H1 (cell line): ENCODE data around the gene ZNF860. TPM values are rescaled to one million over a fixed set of nuclear protein-coding genes. Genes with fewer than 3 reads are reported as not detected.

Experiments
- CTCF ChIA-PET: fragments of 300-600 bp; sonication (Branson Sonifier 250); formaldehyde crosslinking; loops from one replicate; lab custom pipeline; 2021; ENCODE audit not compliant: partially characterized antibody; lab: Charles Lee
- POLR2A ChIA-PET: fragments of 300-600 bp; sonication (Branson Sonifier 250); formaldehyde crosslinking; loops from one replicate; lab custom pipeline; 2021; ENCODE audit warnings: inconsistent platforms; ENCODE audit not compliant: partially characterized antibody; lab: Charles Lee
- DNase-seq, 2 experiments: peaks; one replicate each; pipeline versions ENCODE4 v3.0.0 to v3.0.0-alpha.2; 2010 to 2022; ENCODE audit warnings: low spot score in 2 of 2, low read depth in 1 of 2, mixed read lengths in 1 of 2
- FAIRE-seq: peaks from 2 replicates; lab custom pipeline; 2011; peaks lifted over from hg19 to GRCh38; lab: Jason Lieb, UNC
- H2AFZ ChIP-seq: 2 replicates; pipeline ENCODE4 v1.8.1; 2012; ENCODE audit warnings: low read length, inconsistent platforms
- H2AK5ac ChIP-seq: 2 replicates; pipeline ENCODE4 v1.6.1; 2013; ENCODE audit warnings: low read depth, low read length
- H2BK120ac ChIP-seq: replicated peaks from 2 replicates; pipeline ENCODE3; 2013; ENCODE audit warnings: low read depth, low read length, inconsistent platforms
- H2BK12ac ChIP-seq: 2 replicates; pipeline ENCODE4 v1.6.1; 2013; ENCODE audit warnings: low read depth, low read length
- H2BK15ac ChIP-seq: 2 replicates; pipeline ENCODE4 v1.6.1; 2013; ENCODE audit warnings: low read length
- H2BK20ac ChIP-seq: 2 replicates; pipeline ENCODE4 v1.6.1; 2013; ENCODE audit warnings: low read length
- H2BK5ac ChIP-seq: 2 replicates; pipeline ENCODE4 v1.6.1; 2013; ENCODE audit warnings: low read depth, low read length
- H3K14ac ChIP-seq: 2 replicates; pipeline ENCODE4 v1.6.1; 2013; ENCODE audit warnings: inconsistent platforms; ENCODE audit not compliant: insufficient read length
- H3K18ac ChIP-seq: 2 replicates; pipeline ENCODE4 v1.6.1; 2013; ENCODE audit warnings: low read length; ENCODE audit errors: extremely low read depth
- H3K23ac ChIP-seq: 2 replicates; pipeline ENCODE4 v1.6.1; 2013; ENCODE audit warnings: inconsistent platforms; ENCODE audit not compliant: insufficient read length
- H3K23me2 ChIP-seq: 2 replicates; pipeline ENCODE4 v1.6.1; 2013; ENCODE audit warnings: low read depth, low read length
- H3K27ac ChIP-seq: 2 replicates; pipeline ENCODE4 v1.6.1; 2011; ENCODE audit warnings: low read depth, low read length, inconsistent platforms
- H3K27me3 ChIP-seq, 4 experiments: replicated peaks in 1 of 4; 1 replicate in 1 of 4; 2 replicates in 3 of 4; pipeline versions ENCODE4 v1.6.1 to v1.8.1; 2011 to 2013; ENCODE audit warnings: low read length in 3 of 4, mild to moderate bottlenecking in 3 of 4, inconsistent platforms in 2 of 4, mixed read lengths in 2 of 4, moderate library complexity in 1 of 4; ENCODE audit not compliant: control insufficient read depth in 3 of 4, insufficient read depth in 3 of 4; ENCODE audit errors: extremely low read depth in 1 of 4
- H3K36me3 ChIP-seq, 4 experiments: 2 replicates each; pipeline versions ENCODE4 v1.6.1 to v1.8.1; 2011 to 2013; ENCODE audit warnings: mild to moderate bottlenecking in 4 of 4, low read length in 3 of 4, moderate library complexity in 2 of 4, control low read depth in 1 of 4, inconsistent platforms in 1 of 4; ENCODE audit not compliant: insufficient read depth in 4 of 4, control insufficient read depth in 2 of 4
- H3K4ac ChIP-seq: replicated peaks from 2 replicates; pipeline ENCODE3; 2013; ENCODE audit warnings: low read length, low read depth, mixed read lengths, inconsistent platforms; ENCODE audit not compliant: insufficient read length
- H3K4me1 ChIP-seq, 4 experiments: replicated peaks in 1 of 4; 1 replicate in 1 of 4; 2 replicates in 3 of 4; pipeline versions ENCODE4 v1.6.1 to v1.8.1; 2011 to 2013; ENCODE audit warnings: low read length in 3 of 4, inconsistent platforms in 2 of 4, mixed read lengths in 1 of 4; ENCODE audit not compliant: insufficient read depth in 4 of 4, control insufficient read depth in 3 of 4
- H3K4me2 ChIP-seq, 2 experiments: 2 replicates each; pipeline versions ENCODE4 v1.6.1 to v1.8.1; 2011 to 2013; ENCODE audit warnings: low read depth in 2 of 2, low read length in 2 of 2, control low read depth in 1 of 2, inconsistent platforms in 1 of 2, mild to moderate bottlenecking in 1 of 2; ENCODE audit not compliant: insufficient read depth in 1 of 2
- H3K4me3 ChIP-seq, 4 experiments: fragments of 200-600, 300-600 bp in 1 of 4; sonication (generic), shearing (Covaris generic), sonication (Bioruptor Twin) in 1 of 4; 2 replicates each; pipeline versions ENCODE4 v1.5.1 to v1.8.1; 2011 to 2016; ENCODE audit warnings: low read length in 4 of 4, low read depth in 3 of 4, control low read depth in 2 of 4, inconsistent platforms in 2 of 4, mild to moderate bottlenecking in 2 of 4, mixed read lengths in 1 of 4, moderate library complexity in 1 of 4; ENCODE audit not compliant: insufficient read depth in 2 of 4; ENCODE audit errors: extremely low read depth in 1 of 4
- H3K56ac ChIP-seq: replicated peaks from 2 replicates; pipeline ENCODE3; 2013; ENCODE audit warnings: low read depth, mild to moderate bottlenecking, mixed read lengths, low read length, inconsistent platforms; ENCODE audit not compliant: insufficient read length
- H3K79me1 ChIP-seq: 2 replicates; pipeline ENCODE4 v1.6.1; 2013; ENCODE audit warnings: low read depth, low read length, control low read depth
- H3K79me2 ChIP-seq, 2 experiments: 2 replicates each; pipeline versions ENCODE4 v1.6.1 to v1.8.1; 2012 to 2013; ENCODE audit warnings: low read length in 2 of 2, mild to moderate bottlenecking in 2 of 2, inconsistent platforms in 1 of 2; ENCODE audit not compliant: insufficient read depth in 2 of 2, control insufficient read depth in 1 of 2
- H3K9ac ChIP-seq, 4 experiments: replicated peaks in 1 of 4; 1 replicate in 1 of 4; 2 replicates in 3 of 4; pipeline versions ENCODE4 v1.6.1 to v1.8.1; 2011 to 2013; ENCODE audit warnings: low read depth in 3 of 4, low read length in 3 of 4, control low read depth in 2 of 4, mild to moderate bottlenecking in 2 of 4, moderate library complexity in 2 of 4, inconsistent platforms in 1 of 4; ENCODE audit errors: extremely low read depth in 1 of 4
- H3K9me3 ChIP-seq, 2 experiments: 2 replicates each; pipeline versions ENCODE4 v1.6.1 to v1.8.1; 2012 to 2013; ENCODE audit warnings: mild to moderate bottlenecking in 2 of 2, moderate library complexity in 2 of 2, control low read depth in 1 of 2, inconsistent platforms in 1 of 2, low read depth in 1 of 2, low read length in 1 of 2, mixed read lengths in 1 of 2; ENCODE audit not compliant: insufficient read depth in 2 of 2
- H4K20me1 ChIP-seq, 2 experiments: replicated peaks in 1 of 2; 2 replicates each; pipeline versions ENCODE3 to v1.8.1; 2011 to 2013; ENCODE audit warnings: inconsistent platforms in 2 of 2, low read length in 2 of 2, mild to moderate bottlenecking in 1 of 2; ENCODE audit not compliant: insufficient read depth in 2 of 2, control insufficient read depth in 1 of 2
- H4K5ac ChIP-seq: 2 replicates; pipeline ENCODE4 v1.6.1; 2013; ENCODE audit warnings: low read length, low read depth, mixed read lengths, inconsistent platforms; ENCODE audit not compliant: insufficient read length
- H4K8ac ChIP-seq: 2 replicates; pipeline ENCODE4 v1.8.0; 2013; ENCODE audit warnings: mild to moderate bottlenecking, moderate library complexity, low read length, inconsistent platforms; ENCODE audit not compliant: insufficient read depth; ENCODE audit errors: extremely low read depth
- H4K91ac ChIP-seq: replicated peaks from 2 replicates; pipeline ENCODE3; 2013; ENCODE audit warnings: low read length, mixed read lengths, inconsistent platforms; ENCODE audit not compliant: insufficient read length
- MAX ChIP-seq: IDR thresholded peaks from 2 replicates; pipeline ENCODE4 v1.6.1; 2012; ENCODE audit warnings: inconsistent platforms
- POLR2A ChIP-seq, 2 experiments: IDR thresholded peaks; 1 replicate in 1 of 2; 2 replicates in 1 of 2; pipeline ENCODE4 v1.6.1; 2011; ENCODE audit warnings: low read depth in 2 of 2, low read length in 2 of 2, mild to moderate bottlenecking in 2 of 2; ENCODE audit errors: control extremely low read depth in 1 of 2
- WGBS, 2 experiments: shearing (Covaris generic) in 1 of 2; methylation state at CpG; one replicate each; pipeline versions ENCODE4 v1.1.6 to v1.1.7; 2013 to 2015; ENCODE audit warnings: low lambda C conversion rate in 2 of 2, mixed read lengths in 2 of 2, inconsistent platforms in 1 of 2, low coverage in 1 of 2, missing lambda C conversion rate in 1 of 2; ENCODE audit not compliant: insufficient replicate concordance in 2 of 2, insufficient coverage in 1 of 2, insufficient read length in 1 of 2; ENCODE audit errors: extremely low coverage in 1 of 2, missing lambda C conversion rate in 1 of 2; 5-methylcytosine and 5-hydroxymethylcytosine counted together
- polyA plus RNA-seq, 7 experiments: library from polyadenylated mRNA; depleted of rRNA in 3 of 7; stranded (reverse) in 5 of 7; unstranded in 2 of 7; fragments of >200 nt in 5 of 7; fragments of 200-250 nt in 2 of 7; gene quantifications; 1 replicate in 5 of 7; 2 replicates in 1 of 7; 4 replicates in 1 of 7; pipeline versions ENCODE4 v1.2.1 to v1.2.3, GENCODE V29; 2011 to 2013; ENCODE audit warnings: missing spikeins in 2 of 7, mixed read lengths in 2 of 7
- total RNA-seq: library from RNA; stranded (reverse); fragmentation: NEBNext Ultra II Directional; extraction: Animal tissue kit (Norgen Biotek cat#: 25700); gene quantifications from 2 replicates; pipeline ENCODE4 v1.2.1, GENCODE V29; 2021

The ZNF860 gene
- total and polyA plus RNA-seq, 2 of the 8 experiments (the other 6 are each of a cell fraction or from before 2014, with no cell fraction given) = 3.2 to 8.6 TPM

DNA sequence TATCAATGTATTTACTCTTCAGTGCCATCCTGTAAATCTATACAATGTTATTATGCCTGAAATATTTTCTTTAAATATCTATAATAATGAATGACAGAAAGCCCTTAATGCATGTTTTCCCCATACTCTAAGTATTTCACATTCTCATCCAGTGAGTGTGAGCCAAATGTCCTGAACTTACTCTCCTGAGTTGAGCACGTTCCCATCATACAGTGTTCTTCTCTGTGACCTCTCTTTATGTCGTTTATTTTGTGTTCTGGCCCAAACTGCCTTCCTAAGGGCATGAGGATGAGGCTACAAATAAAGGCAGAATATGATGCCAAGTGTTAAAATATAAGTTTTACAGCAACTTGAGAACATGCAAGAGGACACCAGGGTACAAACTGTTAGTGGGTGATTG lies 3.8 kb upstream of the ZNF860 start:
- Histone ChIP-seq H2BK5ac (no peak overlapping the region), H3K4me2 (no peak overlapping the region), H3K79me1 (peaks cover 11% of the 10 kb centered on the region)

More for the DNA sequence above, 3.8 kb upstream of the ZNF860 start:
- Histone ChIP-seq H2AK5ac (no peak overlapping the region), H3K23ac (no peak overlapping the region), H3K56ac (no peak overlapping the region), H2BK15ac (no peak overlapping the region), H4K91ac (no peak overlapping the region), H2BK20ac (no peak overlapping the region), H3K36me3 (peaks cover 0 to 5% (median 0%) of the 10 kb centered on the region in 4 experiments; a peak in 2 of 8 replicates), H3K4ac (no peak overlapping the region), H3K18ac (no peak overlapping the region), H3K27ac (no peak overlapping the region), H3K4me1 (peaks cover 1 to 14% (median 3%) of the 10 kb centered on the region in 4 experiments; a peak in 4 of 7 replicates), H2BK120ac (no peak overlapping the region), H3K79me2 (peaks cover 37 to 75% of the 10 kb centered on the region in 2 experiments), H3K27me3 (no peaks in the 10 kb centered on the region), H3K9ac (no peak overlapping the region), H4K20me1 (no peaks in the 10 kb centered on the region), H3K4me3 (no peak overlapping the region), H4K5ac (no peak overlapping the region), H4K8ac (no peak overlapping the region), H2BK12ac (no peak overlapping the region), H2AFZ (no peak overlapping the region), H3K23me2 (peaks cover 4% of the 10 kb centered on the region), H3K14ac (no peak overlapping the region), H3K9me3 (no peaks in the 10 kb centered on the region)
- CTCF ChIA-PET = no interaction called here
- DNase-seq (no peak), FAIRE-seq (no peak)
- TF ChIP-seq POLR2A (IDR thresholded peaks at IDR 0.05; ENCODE audit: control extremely low read depth in 1 of 2, low read depth in 2 of 2, low read length in 2 of 2) (no peak), MAX (no peak)
- POLR2A ChIA-PET = no interaction called here
- WGBS, 2 experiments = 89% methylated on average over 2 of the region's 2 CpGs; no CpG with 5 or more reads in 1 of the 2 experiments
